ENCODE measurements around the gene LCN15. TPM values are rescaled to one million over a fixed set of nuclear protein-coding genes. Genes with fewer than 3 reads are reported as not detected.
A peak's percentile ranks its signal among the peaks of the same experiment; 100 is the strongest.
"Not testable (repeated sequence)": the region's sequence is repeated elsewhere in the genome, so short reads cannot be mapped to it uniquely, and the experiment has no call there.

Gene LCN15
- polyA plus RNA-seq (2012; ENCODE audit: insufficient read depth, insufficient read length), result not detected

GRCh38 chr9:136764301-136764891 lies at the start of gene LCN15:
Gene LCN15, minus strand, starts transcription at chr9:136764518. Its CDS starts 30 bp downstream, at chr9:136764488.
- H3K4me3 ChIP-seq (ENCODE audit: low read length), result no peak within 1 kb of the TSS
- no peak for DNase-seq (ENCODE audit: low read depth, low spot score)

- peak overlapping the region; percentile 79 for H3K4me3 ChIP-seq (ENCODE audit: low read length)
- DNase-seq (ENCODE audit: low read depth, low spot score), result no peak
Measured at GRCh38 chr9:136808806-136809158, 44.5 kb upstream of the LCN15 start.

GRCh38 chr9:136808075-136808805 lies 43.9 kb upstream of the LCN15 start:
- no peak for DNase-seq (ENCODE audit: low read depth, low spot score)
- H3K4me3 ChIP-seq (ENCODE audit: low read length), result peak overlapping the region; percentile 79

GRCh38 chr9:136807281-136808074 lies 43.2 kb upstream of the LCN15 start, which contains the start of gene RABL6:
Gene RABL6, plus strand, starts transcription at chr9:136807948. Its CDS starts 249 bp downstream, at chr9:136808197.
- peak within 1 kb of the TSS; percentile 79 for H3K4me3 ChIP-seq (ENCODE audit: low read length)
- peak; percentile 51 for DNase-seq (ENCODE audit: low read depth, low spot score)

- no peak for DNase-seq (ENCODE audit: low read depth, low spot score)
- peak overlapping the region; percentile 79 for H3K4me3 ChIP-seq (ENCODE audit: low read length)
Measured at GRCh38 chr9:136806631-136807201, 42.4 kb upstream of the LCN15 start.

GRCh38 chr9:136806067-136806466 lies 41.7 kb upstream of the LCN15 start:
- no peak overlapping the region for H3K4me3 ChIP-seq (ENCODE audit: low read length)
- DNase-seq (ENCODE audit: low read depth, low spot score), result no peak

- H3K4me3 ChIP-seq (ENCODE audit: low read length), result no peak overlapping the region
- no peak for DNase-seq (ENCODE audit: low read depth, low spot score)
Measured at GRCh38 chr9:136805207-136805740, 41.0 kb upstream of the LCN15 start.

GRCh38 chr9:136804509-136805206 lies 40.3 kb upstream of the LCN15 start:
- H3K4me3 ChIP-seq (ENCODE audit: low read length), result no peak overlapping the region
- DNase-seq (ENCODE audit: low read depth, low spot score), result no peak

- H3K4me3 ChIP-seq (ENCODE audit: low read length), result no peak overlapping the region
- DNase-seq (ENCODE audit: low read depth, low spot score), result no peak
Measured at GRCh38 chr9:136803551-136804508, 39.5 kb upstream of the LCN15 start.

- not testable (repeated sequence) for DNase-seq (ENCODE audit: low read depth, low spot score); H3K4me3 ChIP-seq (ENCODE audit: low read length)
Measured at GRCh38 chr9:136803009-136803550, 38.8 kb upstream of the LCN15 start.

- no peak overlapping the region for H3K4me3 ChIP-seq (ENCODE audit: low read length)
- DNase-seq (ENCODE audit: low read depth, low spot score), result no peak
Measured at GRCh38 chr9:136802321-136802720, 38.0 kb upstream of the LCN15 start.

GRCh38 chr9:136799854-136800657 lies 35.7 kb upstream of the LCN15 start:
- peak overlapping the region; percentile 46 for H3K4me3 ChIP-seq (ENCODE audit: low read length)
- DNase-seq (ENCODE audit: low read depth, low spot score), result peak; percentile 77

- peak overlapping the region; percentile 40 for H3K4me3 ChIP-seq (ENCODE audit: low read length)
- DNase-seq (ENCODE audit: low read depth, low spot score), result no peak
Measured at GRCh38 chr9:136799079-136799853, 34.9 kb upstream of the LCN15 start.

- no peak for DNase-seq (ENCODE audit: low read depth, low spot score)
- H3K4me3 ChIP-seq (ENCODE audit: low read length), result no peak overlapping the region
Measured at GRCh38 chr9:136798708-136799078, 34.4 kb upstream of the LCN15 start.

- H3K4me3 ChIP-seq (ENCODE audit: low read length); DNase-seq (ENCODE audit: low read depth, low spot score): not testable (repeated sequence)
Measured at GRCh38 chr9:136796775-136797347, 32.5 kb upstream of the LCN15 start.

Data from Jurkat, Clone E6-1 (cell line).